ENCODE data around the gene POLR2A. TPM values are rescaled to one million over a fixed set of nuclear protein-coding genes. Genes with fewer than 3 reads are reported as not detected.
A peak's percentile ranks its signal among the peaks of the same experiment; 100 is the strongest.

POLR2A gene
- total and polyA plus RNA-seq, 2 of the 13 experiments (the other 11 are each of a cell fraction or from before 2014, with no cell fraction given), result 17.8 to 18.3 TPM

GRCh38 chr17:7478276-7479212, 5.6 kb upstream of the POLR2A start (continued):
- TF ChIP-seq ZBTB46 (CRISPR knock-in tag; IDR thresholded peaks at IDR 0.05; ENCODE audit: borderline replicate concordance), result no peak
- 0 out of 2 replicates have a peak, but pooled peaks have one; percentile 3 for TF ChIP-seq POLR2AphosphoS5 (IDR thresholded peaks at IDR 0.05; ENCODE audit: low read depth, low read length)
- TF ChIP-seq FUBP1 (CRISPR knock-in tag; IDR thresholded peaks at IDR 0.05; ENCODE audit: borderline replicate concordance), result no peak
- no peak for TF ChIP-seq CBX1 (IDR thresholded peaks at IDR 0.05; ENCODE audit: low read depth)
- 0 out of 2 replicates have a peak, but pooled peaks have one; percentile 24 for TF ChIP-seq ZNF574 (CRISPR knock-in tag; IDR thresholded peaks at IDR 0.05)
- no peak for TF ChIP-seq ISL2 (CRISPR knock-in tag; IDR thresholded peaks at IDR 0.05)
- TF ChIP-seq MLX (CRISPR knock-in tag; IDR thresholded peaks at IDR 0.05), result no peak
- no peak for TF ChIP-seq ZNF556 (CRISPR knock-in tag; IDR thresholded peaks at IDR 0.05; ENCODE audit: borderline replicate concordance)
- no peak for TF ChIP-seq SRSF9 (IDR thresholded peaks at IDR 0.05; ENCODE audit: borderline replicate concordance, insufficient read depth, low read depth, low read length, poor library complexity, severe bottlenecking)
- TF ChIP-seq ATF5 (CRISPR knock-in tag; IDR thresholded peaks at IDR 0.05; ENCODE audit: low read depth), result no peak
- TF ChIP-seq ZNF646 (CRISPR knock-in tag; IDR thresholded peaks at IDR 0.05), result no peak; the same call in 1 of the 2 replicates

All from HepG2 (cell line).